Breast epithelium (tissue), 4 donors: Measurements from ENCODE around the gene PRX. TPM values are rescaled to one million over a fixed set of nuclear protein-coding genes. Genes with fewer than 3 reads are reported as not detected.

Experiments
- DNase-seq, 2 donors: peaks; one replicate each; pipeline ENCODE4 v3.0.0-alpha.2; 2019; ENCODE audit warnings: low spot score in 2 of 2
- H3K27ac ChIP-seq, 2 donors: fragments of 200-600 bp; sonication (generic) in 1 of 2; one replicate each; pipeline ENCODE4 v1.5.1; 2016 to 2019; ENCODE audit warnings: mild to moderate bottlenecking in 1 of 2
- H3K27me3 ChIP-seq, 2 donors: fragments of 200-600 bp; sonication (generic) in 1 of 2; one replicate each; pipeline versions ENCODE4 v1.5.1 to v1.6.0; 2017 to 2019; ENCODE audit warnings: control low read depth in 1 of 2, mild to moderate bottlenecking in 1 of 2
- H3K36me3 ChIP-seq: fragments of 200-600 bp; one replicate; pipeline ENCODE4 v1.5.1; 2019
- H3K4me1 ChIP-seq, 2 donors: fragments of 200-600 bp; sonication (generic); one replicate each; pipeline ENCODE4 v1.5.1; 2016 to 2019; ENCODE audit warnings: control low read depth in 1 of 2
- H3K4me3 ChIP-seq, 3 donors: fragments of 200-600 bp; sonication (generic); 1 replicate in 2 of 3; 2 replicates in 1 of 3; pipeline ENCODE4 v1.5.1; 2016 to 2019; ENCODE audit warnings: mild to moderate bottlenecking in 3 of 3, moderate library complexity in 2 of 3
- H3K9me3 ChIP-seq, 2 donors: fragments of 200-600 bp; sonication (generic) in 1 of 2; one replicate each; pipeline ENCODE4 v1.5.1; 2016 to 2019; ENCODE audit warnings: control low read depth in 1 of 2
- CTCF ChIP-seq, 3 donors: fragments of 450-650 bp; IDR thresholded peaks; one replicate each; pipeline ENCODE4 v1.5.1; 2016 to 2017; ENCODE audit warnings: antibody characterized with exemption in 3 of 3, mild to moderate bottlenecking in 3 of 3, moderate library complexity in 3 of 3
- POLR2A ChIP-seq: fragments of 450-650 bp; IDR thresholded peaks from one replicate; pipeline ENCODE4 v1.6.1; 2016; ENCODE audit warnings: antibody characterized with exemption, mild to moderate bottlenecking, moderate library complexity
- POLR2AphosphoS5 ChIP-seq, 3 donors: sonication (generic); formaldehyde crosslinking; IDR thresholded peaks; one replicate each; pipeline ENCODE4 v1.6.1; 2017; ENCODE audit warnings: antibody characterized with exemption in 3 of 3
- intact Hi-C: fragments of 100-400 bp; cut with DNase I; formaldehyde crosslinking; loops from one replicate; pipeline ENCODE4 v1.15.1; 2023; ENCODE audit warnings: low total_unique reads
- total RNA-seq, 3 donors: library from RNA; depleted of rRNA; stranded (reverse); fragments of >200 nt; gene quantifications; one replicate each; pipeline ENCODE4 v1.1.0, GENCODE V29; 2016

The PRX gene
- total RNA-seq, 3 donors from 2014 or later: 2.7 to 9.1 (median 5.2) TPM

- intact Hi-C loops: no loop called here
- H3K9me3 ChIP-seq: no peaks in the 10 kb centered on the region
- no peak for DNase-seq
- peak overlapping the region; percentile 98 to 99 for H3K27ac ChIP-seq
- no peaks in the 10 kb centered on the region for H3K36me3 ChIP-seq
- H3K4me1 ChIP-seq: peaks cover 0 to 18% of the 10 kb centered on the region in 2 donors
- no peaks in the 10 kb centered on the region for H3K27me3 ChIP-seq
- no peak overlapping the region for H3K4me3 ChIP-seq
- TF ChIP-seq CTCF (IDR thresholded peaks at IDR 0.05): no peak
- no peak for TF ChIP-seq POLR2AphosphoS5 (IDR thresholded peaks at IDR 0.05)
- TF ChIP-seq POLR2A: no peak
These were observed 33.1 kb upstream of the PRX start for GRCh38 chr19:40446263-40446784.

DNA sequence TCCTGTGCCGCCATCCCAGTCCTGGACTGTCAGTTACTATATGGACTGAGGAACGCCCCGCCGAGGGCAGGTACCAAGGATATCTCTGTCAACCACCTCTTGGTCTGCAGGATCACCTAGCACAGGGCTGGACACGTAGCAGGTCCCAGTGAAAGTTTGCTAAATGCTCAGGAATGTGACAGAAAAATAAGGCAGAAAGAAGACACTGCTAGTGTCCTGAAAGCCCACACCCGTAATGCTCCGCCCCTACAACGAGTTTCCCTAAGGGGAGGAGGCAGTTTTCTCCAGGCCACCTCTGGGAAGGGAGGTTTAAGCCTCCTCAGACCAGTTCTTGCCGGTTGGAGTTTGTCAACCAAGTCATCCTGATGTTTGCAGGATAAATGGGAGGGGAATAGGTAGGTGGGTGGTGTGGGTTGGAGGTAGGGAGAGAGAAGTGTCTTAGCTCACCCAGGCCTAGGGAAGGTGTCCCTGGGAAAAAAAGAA, 32.6 kb upstream of the PRX start:
- Histone ChIP-seq H3K4me1 (peaks cover 0 to 20% of the 10 kb centered on the region in 2 donors), H3K9me3 (no peaks in the 10 kb centered on the region), H3K36me3 (no peaks in the 10 kb centered on the region), H3K4me3 (no peak overlapping the region), H3K27ac (peak overlapping the region; percentile 98 to 99), H3K27me3 (no peaks in the 10 kb centered on the region)
- intact Hi-C loops: no loop called here
- peak; percentile 38 to 74 for DNase-seq
- no peak for TF ChIP-seq POLR2A
- TF ChIP-seq POLR2AphosphoS5 (IDR thresholded peaks at IDR 0.05): peak in 2 of 3 donors; percentile 30 to 39

GRCh38 chr19:40444825-40445312, 31.7 kb upstream of the PRX start:
- H3K4me1 ChIP-seq: peaks cover 0 to 20% of the 10 kb centered on the region in 2 donors
- no peaks in the 10 kb centered on the region for H3K36me3 ChIP-seq
- DNase-seq: no peak
- TF ChIP-seq POLR2A (no peak), CTCF (IDR thresholded peaks at IDR 0.05) (peak in 1 of 3 donors; percentile 20), POLR2AphosphoS5 (IDR thresholded peaks at IDR 0.05) (peak in 1 of 3 donors; percentile 31)
- intact Hi-C loops: no loop called here
- H3K27ac ChIP-seq: peak overlapping the region; percentile 98 to 99
- H3K4me3 ChIP-seq: peak overlapping the region; percentile 90 to 95 (median 94)
- H3K27me3 ChIP-seq: no peaks in the 10 kb centered on the region
- no peaks in the 10 kb centered on the region for H3K9me3 ChIP-seq

DNA sequence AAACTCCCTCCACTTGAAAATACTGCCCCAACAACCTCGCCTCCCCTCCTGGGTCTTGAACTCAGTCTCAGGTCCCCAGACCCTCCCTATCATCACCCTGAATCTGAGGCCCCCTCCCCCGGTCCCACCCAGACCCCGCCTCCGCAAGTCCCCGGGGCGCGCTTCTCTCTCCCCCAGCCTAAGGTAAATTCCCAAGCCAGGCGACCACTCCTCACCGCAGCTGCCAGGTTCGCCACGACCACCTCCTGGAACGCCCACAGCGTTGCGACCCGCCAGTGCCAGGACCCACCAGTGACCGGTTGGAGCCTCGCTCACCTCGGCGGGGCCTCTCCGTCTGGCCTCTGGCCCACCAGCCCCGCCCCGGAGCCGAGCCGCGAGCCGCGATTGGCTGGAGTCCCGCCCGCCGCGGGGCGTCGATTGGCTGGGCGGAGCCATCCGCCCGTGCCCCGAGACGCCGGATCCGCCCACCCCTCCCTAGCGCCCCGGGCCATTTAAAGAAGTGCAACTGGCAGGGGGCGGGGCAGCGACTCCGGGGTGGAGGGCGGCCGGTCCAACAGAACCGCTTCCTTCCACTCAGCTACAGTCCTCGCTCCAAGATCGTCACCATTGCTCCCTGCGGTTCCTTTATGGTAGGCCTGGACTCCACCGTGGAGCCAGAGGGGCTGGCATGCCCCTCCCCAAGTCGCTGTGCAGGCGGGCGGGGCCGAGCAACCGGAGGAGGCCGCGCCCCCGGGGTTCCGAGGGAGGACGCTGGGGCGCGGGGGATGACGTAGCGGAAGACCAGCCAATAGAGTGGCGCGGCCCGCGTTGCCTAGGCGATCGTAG, 31.0 kb upstream of the PRX start, which contains the start of gene SERTAD3:
TSS of gene SERTAD3 (minus strand) at position 336 of the 825 bp plus-strand sequence. CDS start 2,255 bp downstream, outside the sequence.
- Histone ChIP-seq H3K27me3 (no peaks in the 10 kb centered on the region), H3K4me1 (peaks cover 0 to 20% of the 10 kb centered on the region in 2 donors), H3K9me3 (no peaks in the 10 kb centered on the region), H3K36me3 (no peaks in the 10 kb centered on the region), H3K4me3 (peak within 1 kb of the TSS; percentile 90 to 95 (median 94)), H3K27ac (peak within 1 kb of the TSS; percentile 98 to 99)
- DNase-seq: peak; percentile 96 to 97
- TF ChIP-seq CTCF (IDR thresholded peaks at IDR 0.05) (peak in 1 of 3 donors; percentile 18), POLR2A (peak; percentile 93), POLR2AphosphoS5 (IDR thresholded peaks at IDR 0.05) (peak; percentile 68 to 97 (median 89))
- intact Hi-C loops: no loop called here

DNA sequence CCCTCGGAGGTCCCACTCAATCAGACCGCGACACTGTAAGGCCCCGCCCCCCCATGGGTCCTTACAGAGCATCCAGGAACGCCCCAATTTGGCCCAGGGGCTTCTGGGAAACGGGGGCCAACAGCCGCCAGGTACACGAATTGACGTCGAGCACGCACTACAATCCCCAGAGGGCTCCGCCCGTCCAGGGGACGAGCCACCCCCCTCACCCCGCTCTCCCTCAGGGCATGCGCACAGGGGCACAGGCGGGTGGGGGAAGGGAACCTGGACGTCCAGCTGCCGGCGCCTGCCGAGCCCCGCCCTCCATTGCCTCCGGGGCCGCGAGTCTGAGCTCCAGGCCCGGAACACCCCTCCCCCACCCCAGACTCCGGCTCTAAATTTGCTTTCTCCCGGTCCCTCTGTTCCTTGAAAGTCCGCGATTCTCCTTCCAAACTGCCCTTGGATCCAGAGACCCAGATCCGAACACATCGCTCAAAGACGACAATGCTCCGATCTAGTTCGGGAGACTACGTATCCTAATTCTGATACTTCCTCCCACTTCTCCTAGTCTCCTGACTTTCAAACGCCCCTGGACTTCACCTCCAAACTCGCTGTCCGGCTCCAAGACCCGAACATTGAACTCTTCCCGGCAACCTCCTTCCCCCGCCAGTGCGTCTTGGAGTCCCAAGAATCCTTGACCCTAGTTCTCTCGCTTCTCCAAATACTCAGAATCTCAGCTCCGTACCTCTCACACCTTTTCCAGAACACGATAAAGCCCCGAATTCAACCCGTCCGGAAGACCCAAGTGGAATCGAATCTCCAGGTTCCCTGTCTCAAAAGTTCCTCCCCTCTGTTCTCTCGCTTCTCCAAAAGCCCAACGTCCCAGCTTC, 30.2 kb upstream of the PRX start:
- Histone ChIP-seq H3K4me3 (peak overlapping the region; percentile 90 to 95 (median 94)), H3K27ac (peak overlapping the region; percentile 98 to 99), H3K27me3 (no peaks in the 10 kb centered on the region), H3K9me3 (no peaks in the 10 kb centered on the region), H3K4me1 (peaks cover 0 to 20% of the 10 kb centered on the region in 2 donors), H3K36me3 (no peaks in the 10 kb centered on the region)
- intact Hi-C loops: no loop called here
- TF ChIP-seq POLR2AphosphoS5 (IDR thresholded peaks at IDR 0.05) (peak; percentile 91 to 97 (median 96)), CTCF (IDR thresholded peaks at IDR 0.05) (no peak)
- DNase-seq: peak; percentile 99 to 100
